ENCODE data around the gene PNISR. TPM values are rescaled to one million over a fixed set of nuclear protein-coding genes. Genes with fewer than 3 reads are reported as not detected.

The PNISR gene
- total RNA-seq, 1 experiment from 2014 or later: 91.3 TPM

DNA sequence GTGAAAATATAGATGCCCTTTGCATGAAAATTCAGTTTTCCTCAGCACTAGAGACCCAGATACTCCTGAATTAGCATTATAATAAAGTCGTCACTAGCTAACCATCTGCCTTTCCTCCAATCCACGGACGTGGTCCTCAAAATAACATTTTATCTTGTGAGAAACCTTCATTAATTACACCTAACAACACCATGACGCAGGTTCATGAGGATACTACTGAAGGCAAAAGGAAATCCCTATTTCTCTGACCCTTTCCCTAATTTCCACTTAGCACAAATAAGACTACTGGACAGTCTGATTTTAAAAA, 1.3 kb upstream of the PNISR start:
- peak overlapping the region; percentile 99 for H3K27ac ChIP-seq (ENCODE audit: low read length)
- POLR2A ChIA-PET: no interaction called here
- intact Hi-C loops (cut with micrococcal nuclease; ENCODE audit: unreplicated experiment): loop anchor here (10.0 kb wide), 1 partner anchor 92 kb away; no protein-coding TSS in a partner anchor

DNA sequence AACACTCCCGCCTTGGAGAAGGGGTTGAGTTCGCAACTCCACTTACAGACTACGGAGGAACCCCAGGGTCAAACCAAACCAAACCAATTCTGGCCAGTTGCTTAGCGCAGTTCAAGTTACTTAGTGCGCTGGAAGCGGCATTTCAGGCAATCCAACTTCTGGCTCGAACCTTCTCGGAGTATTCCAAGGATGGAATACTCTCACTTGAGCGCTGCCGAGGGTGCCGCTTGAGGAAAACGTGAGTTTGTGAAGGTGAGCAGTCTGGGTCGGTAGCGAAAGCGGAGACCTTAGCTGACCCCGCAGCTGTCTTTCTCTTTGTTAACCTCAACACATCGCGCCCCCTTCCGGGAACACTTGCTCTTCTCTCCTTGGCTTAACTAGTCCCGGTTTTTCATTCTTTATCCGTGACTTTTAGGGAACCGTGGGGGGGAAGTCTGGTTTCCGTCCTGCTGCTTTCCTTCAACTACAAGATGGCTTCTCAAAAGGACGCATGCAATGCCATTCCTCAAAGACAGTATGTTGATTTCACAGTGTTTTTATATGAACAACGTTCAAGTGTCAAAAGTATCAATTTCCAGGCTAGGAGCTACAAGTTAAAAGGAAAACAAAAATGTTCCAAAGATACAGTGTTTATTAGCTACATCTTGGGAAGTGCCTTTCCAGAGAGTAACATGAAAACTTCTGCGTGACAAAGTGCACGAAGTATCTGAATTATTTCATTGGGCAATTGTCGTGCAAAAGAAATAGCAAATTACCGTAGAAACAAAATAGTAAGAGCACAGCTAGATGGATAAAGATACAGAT, 741 bp upstream of the PNISR start:
- peak; percentile 93 for DNase-seq (ENCODE audit: low read depth, low spot score)
- ATAC-seq: peak; percentile 87
- in situ Hi-C loops (cut with HindIII; ENCODE audit: low pct_unique_long_range_greater_than_20kb, low sequenced_read_pairs) (no loop called here), intact Hi-C loops (cut with micrococcal nuclease; ENCODE audit: unreplicated experiment) (loop anchor here (10.0 kb wide), 1 partner anchor 91 kb away; no protein-coding TSS in a partner anchor)
- CTCF ChIA-PET: no interaction called here
- TSS peak; percentile 70 for BruUV-seq (replicated peaks)
- peak overlapping the region; percentile 99 for H3K27ac ChIP-seq (ENCODE audit: low read length)
- H3K27me3 ChIP-seq (ENCODE audit: control insufficient read depth, insufficient read depth, low read length): no peaks in the 10 kb centered on the region
- POLR2A ChIA-PET: no interaction called here
- H3K36me3 ChIP-seq (ENCODE audit: control insufficient read depth, insufficient read depth, low read length): no peaks in the 10 kb centered on the region; the same call in 1 of the 2 replicates
- peaks cover 25% of the 10 kb centered on the region for H3K4me1 ChIP-seq (ENCODE audit: control insufficient read depth, insufficient read depth, low read length)
- H3K4me3 ChIP-seq (ENCODE audit: low read depth in 2 of 2, low read length in 2 of 2): peak overlapping the region; percentile 95 to 99
- H3K9me3 ChIP-seq (ENCODE audit: control insufficient read depth, insufficient read depth, low read depth, low read length): no peaks in the 10 kb centered on the region
- TF ChIP-seq TCF7L2 (IDR thresholded peaks at IDR 0.05; ENCODE audit: low read depth, low read length): peak; percentile 36; the same call in 1 of the 2 replicates
- TF ChIP-seq, protein P1, sequence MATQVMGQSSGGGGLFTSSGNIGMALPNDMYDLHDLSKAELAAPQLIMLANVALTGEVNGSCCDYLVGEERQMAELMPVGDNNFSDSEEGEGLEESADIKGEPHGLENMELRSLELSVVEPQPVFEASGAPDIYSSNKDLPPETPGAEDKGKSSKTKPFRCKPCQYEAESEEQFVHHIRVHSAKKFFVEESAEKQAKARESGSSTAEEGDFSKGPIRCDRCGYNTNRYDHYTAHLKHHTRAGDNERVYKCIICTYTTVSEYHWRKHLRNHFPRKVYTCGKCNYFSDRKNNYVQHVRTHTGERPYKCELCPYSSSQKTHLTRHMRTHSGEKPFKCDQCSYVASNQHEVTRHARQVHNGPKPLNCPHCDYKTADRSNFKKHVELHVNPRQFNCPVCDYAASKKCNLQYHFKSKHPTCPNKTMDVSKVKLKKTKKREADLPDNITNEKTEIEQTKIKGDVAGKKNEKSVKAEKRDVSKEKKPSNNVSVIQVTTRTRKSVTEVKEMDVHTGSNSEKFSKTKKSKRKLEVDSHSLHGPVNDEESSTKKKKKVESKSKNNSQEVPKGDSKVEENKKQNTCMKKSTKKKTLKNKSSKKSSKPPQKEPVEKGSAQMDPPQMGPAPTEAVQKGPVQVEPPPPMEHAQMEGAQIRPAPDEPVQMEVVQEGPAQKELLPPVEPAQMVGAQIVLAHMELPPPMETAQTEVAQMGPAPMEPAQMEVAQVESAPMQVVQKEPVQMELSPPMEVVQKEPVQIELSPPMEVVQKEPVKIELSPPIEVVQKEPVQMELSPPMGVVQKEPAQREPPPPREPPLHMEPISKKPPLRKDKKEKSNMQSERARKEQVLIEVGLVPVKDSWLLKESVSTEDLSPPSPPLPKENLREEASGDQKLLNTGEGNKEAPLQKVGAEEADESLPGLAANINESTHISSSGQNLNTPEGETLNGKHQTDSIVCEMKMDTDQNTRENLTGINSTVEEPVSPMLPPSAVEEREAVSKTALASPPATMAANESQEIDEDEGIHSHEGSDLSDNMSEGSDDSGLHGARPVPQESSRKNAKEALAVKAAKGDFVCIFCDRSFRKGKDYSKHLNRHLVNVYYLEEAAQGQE (IDR thresholded peaks at IDR 0.05; ENCODE audit: insufficient read depth in 1 of 2, low read depth in 2 of 2, low read length in 1 of 2): no peak
- TF ChIP-seq, protein P2, sequence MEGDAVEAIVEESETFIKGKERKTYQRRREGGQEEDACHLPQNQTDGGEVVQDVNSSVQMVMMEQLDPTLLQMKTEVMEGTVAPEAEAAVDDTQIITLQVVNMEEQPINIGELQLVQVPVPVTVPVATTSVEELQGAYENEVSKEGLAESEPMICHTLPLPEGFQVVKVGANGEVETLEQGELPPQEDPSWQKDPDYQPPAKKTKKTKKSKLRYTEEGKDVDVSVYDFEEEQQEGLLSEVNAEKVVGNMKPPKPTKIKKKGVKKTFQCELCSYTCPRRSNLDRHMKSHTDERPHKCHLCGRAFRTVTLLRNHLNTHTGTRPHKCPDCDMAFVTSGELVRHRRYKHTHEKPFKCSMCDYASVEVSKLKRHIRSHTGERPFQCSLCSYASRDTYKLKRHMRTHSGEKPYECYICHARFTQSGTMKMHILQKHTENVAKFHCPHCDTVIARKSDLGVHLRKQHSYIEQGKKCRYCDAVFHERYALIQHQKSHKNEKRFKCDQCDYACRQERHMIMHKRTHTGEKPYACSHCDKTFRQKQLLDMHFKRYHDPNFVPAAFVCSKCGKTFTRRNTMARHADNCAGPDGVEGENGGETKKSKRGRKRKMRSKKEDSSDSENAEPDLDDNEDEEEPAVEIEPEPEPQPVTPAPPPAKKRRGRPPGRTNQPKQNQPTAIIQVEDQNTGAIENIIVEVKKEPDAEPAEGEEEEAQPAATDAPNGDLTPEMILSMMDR (IDR thresholded peaks at IDR 0.05): peak; percentile 78

More for the DNA sequence above, 1.3 kb upstream of the PNISR start:
- CTCF ChIA-PET: no interaction called here
- in situ Hi-C loops (cut with HindIII; ENCODE audit: low pct_unique_long_range_greater_than_20kb, low sequenced_read_pairs): no loop called here
- no peaks in the 10 kb centered on the region; the same call in 1 of the 2 replicates for H3K36me3 ChIP-seq (ENCODE audit: control insufficient read depth, insufficient read depth, low read length)
- H3K27me3 ChIP-seq (ENCODE audit: control insufficient read depth, insufficient read depth, low read length): no peaks in the 10 kb centered on the region
- TF ChIP-seq SIN3A (IDR thresholded peaks at IDR 0.05; ENCODE audit: borderline replicate concordance, insufficient read depth, low read depth, low read length) (no peak), TCF7L2 (IDR thresholded peaks at IDR 0.05; ENCODE audit: low read depth, low read length) (no peak)
- TF ChIP-seq, protein P2 (IDR thresholded peaks at IDR 0.05): no peak
- DNase-seq (ENCODE audit: low read depth, low spot score): no peak
- H3K9me3 ChIP-seq (ENCODE audit: control insufficient read depth, insufficient read depth, low read depth, low read length): no peaks in the 10 kb centered on the region
- H3K4me1 ChIP-seq (ENCODE audit: control insufficient read depth, insufficient read depth, low read length): peaks cover 25% of the 10 kb centered on the region
- H3K4me3 ChIP-seq (ENCODE audit: low read depth in 2 of 2, low read length in 2 of 2): peak overlapping the region; percentile 95 to 99
- no peak for ATAC-seq
- BruUV-seq (replicated peaks): no TSS peak

Measured in Panc1 (cell line).